Measurements from ENCODE around the gene NANOS3. TPM values are rescaled to one million over a fixed set of nuclear protein-coding genes. Genes with fewer than 3 reads are reported as not detected.

The NANOS3 gene
- total RNA-seq, 2 donors from 2014 or later = 0.64 TPM; not detected in 1

- no peaks in the 10 kb centered on the region for H3K9me3 ChIP-seq (ENCODE audit: control insufficient read depth, low read length)
These were observed 46.0 kb upstream of the NANOS3 start for GRCh38 chr19:13830741-13831536.

GRCh38 chr19:13831537-13832467, 45.1 kb upstream of the NANOS3 start:
- no peaks in the 10 kb centered on the region for H3K9me3 Mint-ChIP-seq
- WGBS, 2 experiments (ENCODE audit: insufficient coverage in 1 of 2, insufficient read length in 1 of 2) = 94% methylated on average over 14 to 19 of the region's 22 CpGs
- H3K9ac ChIP-seq (ENCODE audit: extremely low read depth, low read length, poor library complexity, severe bottlenecking) = no peak overlapping the region
- no peaks in the 10 kb centered on the region for H3K9me3 ChIP-seq (ENCODE audit: control insufficient read depth, low read length)
- TF ChIP-seq, protein P1, sequence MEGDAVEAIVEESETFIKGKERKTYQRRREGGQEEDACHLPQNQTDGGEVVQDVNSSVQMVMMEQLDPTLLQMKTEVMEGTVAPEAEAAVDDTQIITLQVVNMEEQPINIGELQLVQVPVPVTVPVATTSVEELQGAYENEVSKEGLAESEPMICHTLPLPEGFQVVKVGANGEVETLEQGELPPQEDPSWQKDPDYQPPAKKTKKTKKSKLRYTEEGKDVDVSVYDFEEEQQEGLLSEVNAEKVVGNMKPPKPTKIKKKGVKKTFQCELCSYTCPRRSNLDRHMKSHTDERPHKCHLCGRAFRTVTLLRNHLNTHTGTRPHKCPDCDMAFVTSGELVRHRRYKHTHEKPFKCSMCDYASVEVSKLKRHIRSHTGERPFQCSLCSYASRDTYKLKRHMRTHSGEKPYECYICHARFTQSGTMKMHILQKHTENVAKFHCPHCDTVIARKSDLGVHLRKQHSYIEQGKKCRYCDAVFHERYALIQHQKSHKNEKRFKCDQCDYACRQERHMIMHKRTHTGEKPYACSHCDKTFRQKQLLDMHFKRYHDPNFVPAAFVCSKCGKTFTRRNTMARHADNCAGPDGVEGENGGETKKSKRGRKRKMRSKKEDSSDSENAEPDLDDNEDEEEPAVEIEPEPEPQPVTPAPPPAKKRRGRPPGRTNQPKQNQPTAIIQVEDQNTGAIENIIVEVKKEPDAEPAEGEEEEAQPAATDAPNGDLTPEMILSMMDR (conservative IDR thresholded peaks at IDR 0.05) = no peak
- H3K27ac ChIP-seq (ENCODE audit: low read depth, low read length) = no peak overlapping the region
- peaks cover 38% of the 10 kb centered on the region for H3K36me3 Mint-ChIP-seq (ENCODE audit: low read depth)
- peaks cover 8% of the 10 kb centered on the region for H3K4me1 Mint-ChIP-seq
- no peaks in the 10 kb centered on the region for H3K4me1 ChIP-seq (ENCODE audit: control insufficient read depth, insufficient read depth, low read length)
- H3K4me3 Mint-ChIP-seq = peak overlapping the region; percentile 62
- H3K27ac Mint-ChIP-seq = peak overlapping the region; percentile 10
- no peak overlapping the region for H3K4me3 ChIP-seq (ENCODE audit: low read length)
- no peaks in the 10 kb centered on the region for H3K27me3 ChIP-seq (ENCODE audit: control insufficient read depth, insufficient read depth, low read length, poor library complexity, severe bottlenecking)
- H3K36me3 ChIP-seq (ENCODE audit: control insufficient read depth, insufficient read depth, low read length) = no peaks in the 10 kb centered on the region
- H3K27me3 Mint-ChIP-seq (ENCODE audit: insufficient read depth) = no peaks in the 10 kb centered on the region
- no peak for DNase-seq

More at GRCh38 chr19:13830741-13831536, 46.0 kb upstream of the NANOS3 start:
- Mint-ChIP-seq H3K27ac (no peak overlapping the region), H3K4me3 (no peak overlapping the region), H3K36me3 (ENCODE audit: low read depth) (peaks cover 44% of the 10 kb centered on the region), H3K4me1 (peaks cover 10% of the 10 kb centered on the region), H3K27me3 (ENCODE audit: insufficient read depth) (no peaks in the 10 kb centered on the region), H3K9me3 (no peaks in the 10 kb centered on the region)
- peak; percentile 39 for DNase-seq
- Histone ChIP-seq H3K4me3 (ENCODE audit: low read length) (no peak overlapping the region), H3K27ac (ENCODE audit: low read depth, low read length) (no peak overlapping the region), H3K27me3 (ENCODE audit: control insufficient read depth, insufficient read depth, low read length, poor library complexity, severe bottlenecking) (no peaks in the 10 kb centered on the region), H3K36me3 (ENCODE audit: control insufficient read depth, insufficient read depth, low read length) (peaks cover 4% of the 10 kb centered on the region), H3K4me1 (ENCODE audit: control insufficient read depth, insufficient read depth, low read length) (no peaks in the 10 kb centered on the region), H3K9ac (ENCODE audit: extremely low read depth, low read length, poor library complexity, severe bottlenecking) (no peak overlapping the region)
- 93 to 97% methylated on average over 25 to 32 of the region's 32 CpGs for WGBS, 2 experiments (ENCODE audit: insufficient coverage in 1 of 2, insufficient read length in 1 of 2)
- TF ChIP-seq, protein P1 (conservative IDR thresholded peaks at IDR 0.05) = no peak

GRCh38 chr19:13833330-13834243, 43.3 kb upstream of the NANOS3 start:
- 16 to 47% methylated on average over 14 to 59 of the region's 59 CpGs for WGBS, 2 experiments (ENCODE audit: insufficient coverage in 1 of 2, insufficient read length in 1 of 2)
- H3K9ac ChIP-seq (ENCODE audit: extremely low read depth, low read length, poor library complexity, severe bottlenecking) = peak overlapping the region; percentile 44

More at GRCh38 chr19:13833330-13834243, 43.3 kb upstream of the NANOS3 start:
- Mint-ChIP-seq H3K36me3 (ENCODE audit: low read depth) (peaks cover 25% of the 10 kb centered on the region), H3K4me1 (peaks cover 4% of the 10 kb centered on the region), H3K9me3 (no peaks in the 10 kb centered on the region), H3K4me3 (peak overlapping the region; percentile 62), H3K27ac (peak overlapping the region; percentile 85), H3K27me3 (ENCODE audit: insufficient read depth) (no peaks in the 10 kb centered on the region)
- no peaks in the 10 kb centered on the region for H3K27me3 ChIP-seq (ENCODE audit: control insufficient read depth, insufficient read depth, low read length, poor library complexity, severe bottlenecking)
- TF ChIP-seq, protein P1 (conservative IDR thresholded peaks at IDR 0.05) = peak; percentile 77
- no peaks in the 10 kb centered on the region for H3K36me3 ChIP-seq (ENCODE audit: control insufficient read depth, insufficient read depth, low read length)
- peak; percentile 99 for DNase-seq
- no peaks in the 10 kb centered on the region for H3K9me3 ChIP-seq (ENCODE audit: control insufficient read depth, low read length)
- peak overlapping the region; percentile 74 for H3K4me3 ChIP-seq (ENCODE audit: low read length)
- H3K27ac ChIP-seq (ENCODE audit: low read depth, low read length) = peak overlapping the region; percentile 53
- H3K4me1 ChIP-seq (ENCODE audit: control insufficient read depth, insufficient read depth, low read length) = no peaks in the 10 kb centered on the region

All from endodermal cell (in vitro differentiated cells).